Measurements from ENCODE around the gene ADNP2.

GRCh38 chr18:80166240-80166639 is 57.2 kb downstream of the ADNP2 start:
- TF ChIP-seq CTCF (IDR thresholded peaks at IDR 0.05) (no peak), POLR2A (IDR thresholded peaks at IDR 0.05) (no peak), EP300 (IDR thresholded peaks at IDR 0.05) (no peak), POLR2AphosphoS5 (IDR thresholded peaks at IDR 0.05) (no peak)

Data from gastroesophageal sphincter (tissue), 3 donors.